Trophoblast cell (in vitro differentiated cells and primary cell): ENCODE data around the gene NBAS.

Source experiments
- DNase-seq, 2 donors: peaks; one replicate each; pipeline ENCODE4 v3.0.0-alpha.2; 2016
- H2AFZ ChIP-seq: 2 replicates; pipeline ENCODE4 v1.6.1; 2013; ENCODE audit warnings: low read length, moderate library complexity, mild to moderate bottlenecking; ENCODE audit not compliant: insufficient read depth, poor library complexity
- H2AK5ac ChIP-seq: 2 replicates; pipeline ENCODE4 v1.6.1; 2013; ENCODE audit warnings: mild to moderate bottlenecking, low read length
- H2BK120ac ChIP-seq: 2 replicates; pipeline ENCODE4 v1.6.1; 2013; ENCODE audit warnings: low read length, mild to moderate bottlenecking, moderate library complexity; ENCODE audit not compliant: insufficient read depth, poor library complexity
- H2BK12ac ChIP-seq: 2 replicates; pipeline ENCODE4 v1.6.1; 2013; ENCODE audit warnings: mild to moderate bottlenecking, low read length, moderate library complexity
- H2BK5ac ChIP-seq: 2 replicates; pipeline ENCODE4 v1.6.1; 2013; ENCODE audit warnings: low read length, low read depth, moderate library complexity, mild to moderate bottlenecking; ENCODE audit not compliant: poor library complexity
- H3K14ac ChIP-seq: 2 replicates; pipeline ENCODE4 v1.6.1; 2013; ENCODE audit warnings: mild to moderate bottlenecking, low read length
- H3K18ac ChIP-seq: 2 replicates; pipeline ENCODE4 v1.6.1; 2013; ENCODE audit warnings: mild to moderate bottlenecking, low read length
- H3K23ac ChIP-seq: 2 replicates; pipeline ENCODE4 v1.6.1; 2013; ENCODE audit warnings: low read length
- H3K27ac ChIP-seq: 2 replicates; pipeline ENCODE4 v1.5.1; 2013; ENCODE audit warnings: low read depth, mild to moderate bottlenecking, inconsistent platforms, low read length, moderate library complexity
- H3K27me3 ChIP-seq: 2 replicates; pipeline ENCODE4 v1.6.1; 2013; ENCODE audit warnings: inconsistent platforms, mild to moderate bottlenecking, low read length, moderate library complexity; ENCODE audit not compliant: insufficient read depth
- H3K36me3 ChIP-seq, 2 experiments: 1 replicate in 1 of 2; 2 replicates in 1 of 2; pipeline ENCODE4 v1.6.1; 2013; ENCODE audit warnings: low read length in 2 of 2, mild to moderate bottlenecking in 2 of 2, moderate library complexity in 1 of 2; ENCODE audit not compliant: insufficient read depth in 2 of 2, control insufficient read depth in 1 of 2
- H3K4ac ChIP-seq: 2 replicates; pipeline ENCODE4 v1.6.1; 2013; ENCODE audit warnings: low read depth, mild to moderate bottlenecking, low read length, moderate library complexity
- H3K4me1 ChIP-seq, 2 experiments: 1 replicate in 1 of 2; 2 replicates in 1 of 2; pipeline ENCODE4 v1.6.1; 2013; ENCODE audit warnings: low read length in 2 of 2, mild to moderate bottlenecking in 2 of 2, moderate library complexity in 1 of 2; ENCODE audit not compliant: insufficient read depth in 2 of 2, control insufficient read depth in 1 of 2
- H3K4me2 ChIP-seq: 2 replicates; pipeline ENCODE4 v1.6.1; 2013; ENCODE audit warnings: inconsistent platforms, mild to moderate bottlenecking, low read length, moderate library complexity
- H3K4me3 ChIP-seq: 2 replicates; pipeline ENCODE4 v1.5.1; 2013; ENCODE audit warnings: mild to moderate bottlenecking, low read depth, low read length, inconsistent platforms
- H3K79me1 ChIP-seq: one replicate; pipeline ENCODE4 v1.6.1; 2013; ENCODE audit warnings: low read length
- H3K79me2 ChIP-seq: 2 replicates; pipeline ENCODE4 v1.6.1; 2013; ENCODE audit warnings: low read length, mild to moderate bottlenecking; ENCODE audit not compliant: control insufficient read depth, insufficient read depth, poor library complexity
- H3K9ac ChIP-seq: 2 replicates; pipeline ENCODE4 v1.6.1; 2013; ENCODE audit warnings: mild to moderate bottlenecking, low read length
- H3K9me3 ChIP-seq: 2 replicates; pipeline ENCODE4 v1.6.1; 2013; ENCODE audit warnings: low read depth, mild to moderate bottlenecking, control low read depth, inconsistent platforms, low read length; ENCODE audit not compliant: insufficient read depth
- H4K12ac ChIP-seq: 2 replicates; pipeline ENCODE4 v1.6.1; 2013; ENCODE audit warnings: low read depth, mild to moderate bottlenecking, low read length, moderate library complexity
- H4K8ac ChIP-seq: 2 replicates; pipeline ENCODE4 v1.6.1; 2013; ENCODE audit warnings: low read depth, mild to moderate bottlenecking, low read length, moderate library complexity
- H4K91ac ChIP-seq: one replicate; pipeline ENCODE4 v1.6.1; 2013; ENCODE audit warnings: low read depth, mild to moderate bottlenecking, low read length, moderate library complexity
- WGBS: extraction: QIAGEN DNeasy Blood & Tissue Kit; methylation state at CpG from one replicate; pipeline ENCODE4 v1.1.7; 2013; ENCODE audit warnings: missing lambda C conversion rate; ENCODE audit not compliant: insufficient read length, insufficient coverage; ENCODE audit errors: extremely low coverage; 5-methylcytosine and 5-hydroxymethylcytosine counted together

Gene NBAS

GRCh38 chr2:15510552-15510951, 50.6 kb downstream of the NBAS start:
- Histone ChIP-seq H3K9me3 (no peaks in the 10 kb centered on the region), H4K12ac (no peak overlapping the region), H2BK5ac (no peak overlapping the region), H3K36me3 (peaks cover 0 to 4% of the 10 kb centered on the region in 2 experiments), H2AFZ (no peak overlapping the region), H3K14ac (no peak overlapping the region), H2AK5ac (no peak overlapping the region), H2BK120ac (no peak overlapping the region), H3K79me1 (no peaks in the 10 kb centered on the region), H3K9ac (no peak overlapping the region), H3K4me2 (no peak overlapping the region), H3K23ac (no peak overlapping the region), H3K4me1 (no peaks in the 10 kb centered on the region), H3K27me3 (no peaks in the 10 kb centered on the region), H4K91ac (no peak overlapping the region), H3K4me3 (no peak overlapping the region), H3K18ac (no peak overlapping the region), H3K27ac (no peak overlapping the region), H4K8ac (no peak overlapping the region), H3K79me2 (no peaks in the 10 kb centered on the region), H2BK12ac (no peak overlapping the region), H3K4ac (no peak overlapping the region)
- DNase-seq = no peak
- no CpG with 5 or more reads among the region's 1 CpG for WGBS

- Histone ChIP-seq H4K91ac (no peak overlapping the region), H3K36me3 (peaks cover 0 to 4% of the 10 kb centered on the region in 2 experiments), H4K8ac (no peak overlapping the region), H3K18ac (no peak overlapping the region), H3K14ac (no peak overlapping the region), H2AK5ac (no peak overlapping the region), H3K9ac (no peak overlapping the region), H3K23ac (no peak overlapping the region), H3K4me2 (no peak overlapping the region), H4K12ac (no peak overlapping the region), H3K9me3 (no peaks in the 10 kb centered on the region), H3K79me1 (no peaks in the 10 kb centered on the region), H2BK5ac (no peak overlapping the region), H3K27ac (no peak overlapping the region), H3K27me3 (no peaks in the 10 kb centered on the region), H3K4ac (no peak overlapping the region), H2BK12ac (no peak overlapping the region), H3K4me1 (no peaks in the 10 kb centered on the region), H2BK120ac (no peak overlapping the region), H3K4me3 (no peak overlapping the region), H3K79me2 (no peaks in the 10 kb centered on the region), H2AFZ (no peak overlapping the region)
- no CpG with 5 or more reads among the region's 3 CpGs for WGBS
- DNase-seq = no peak
Measured at GRCh38 chr2:15510131-15510530, 51.0 kb downstream of the NBAS start.

- no peak for DNase-seq
- H2BK120ac ChIP-seq = no peak overlapping the region
- no peak overlapping the region for H2AFZ ChIP-seq
- no peaks in the 10 kb centered on the region for H3K27me3 ChIP-seq
- no peaks in the 10 kb centered on the region for H3K79me1 ChIP-seq
- no peak overlapping the region for H3K4me3 ChIP-seq
- peaks cover 0 to 4% of the 10 kb centered on the region in 2 experiments for H3K36me3 ChIP-seq
- H2BK5ac ChIP-seq = no peak overlapping the region
- H3K27ac ChIP-seq = no peak overlapping the region
- no peak overlapping the region for H3K4ac ChIP-seq
- no peak overlapping the region for H4K8ac ChIP-seq
- no CpG with 5 or more reads among the region's 3 CpGs for WGBS
- no peak overlapping the region for H3K4me2 ChIP-seq
- no peak overlapping the region for H2BK12ac ChIP-seq
- no peaks in the 10 kb centered on the region for H3K79me2 ChIP-seq
- H3K9me3 ChIP-seq = no peaks in the 10 kb centered on the region
- no peak overlapping the region for H2AK5ac ChIP-seq
- H4K91ac ChIP-seq = no peak overlapping the region
- no peak overlapping the region for H4K12ac ChIP-seq
- no peak overlapping the region for H3K14ac ChIP-seq
- H3K9ac ChIP-seq = no peak overlapping the region
- H3K18ac ChIP-seq = no peak overlapping the region
- no peak overlapping the region for H3K23ac ChIP-seq
- H3K4me1 ChIP-seq = no peaks in the 10 kb centered on the region
Measured at GRCh38 chr2:15507697-15508096, 53.4 kb downstream of the NBAS start.

- Histone ChIP-seq H3K4me2 (no peak overlapping the region), H2AK5ac (no peak overlapping the region), H2BK5ac (no peak overlapping the region), H4K91ac (no peak overlapping the region), H3K4me3 (no peak overlapping the region), H3K79me1 (no peaks in the 10 kb centered on the region), H3K9ac (no peak overlapping the region), H3K27me3 (no peaks in the 10 kb centered on the region), H3K36me3 (peaks cover 0 to 5% of the 10 kb centered on the region in 2 experiments), H4K12ac (no peak overlapping the region), H2AFZ (no peak overlapping the region), H3K14ac (no peak overlapping the region), H3K27ac (no peak overlapping the region), H3K4me1 (no peaks in the 10 kb centered on the region), H3K23ac (no peak overlapping the region), H2BK120ac (no peak overlapping the region), H3K79me2 (no peaks in the 10 kb centered on the region), H2BK12ac (no peak overlapping the region), H3K4ac (no peak overlapping the region), H3K9me3 (no peaks in the 10 kb centered on the region), H4K8ac (no peak overlapping the region), H3K18ac (no peak overlapping the region)
- no CpG with 5 or more reads among the region's 1 CpG for WGBS
- DNase-seq = no peak
Measured at GRCh38 chr2:15507061-15507460, 54.1 kb downstream of the NBAS start.
